HG03442 (cell line): ENCODE data around the gene SRPK2.
"Not testable (repeated sequence)": the region's sequence is repeated elsewhere in the genome, so short reads cannot be mapped to it uniquely, and the experiment has no call there.

Source experiments
- ATAC-seq: cut with Tn5 transposase; IDR thresholded peaks from one replicate; pipeline ENCODE4 v1.9.1; 2021; ENCODE audit warnings: mild to moderate bottlenecking, moderate library complexity; ENCODE audit not compliant: unreplicated experiment

Gene SRPK2

DNA sequence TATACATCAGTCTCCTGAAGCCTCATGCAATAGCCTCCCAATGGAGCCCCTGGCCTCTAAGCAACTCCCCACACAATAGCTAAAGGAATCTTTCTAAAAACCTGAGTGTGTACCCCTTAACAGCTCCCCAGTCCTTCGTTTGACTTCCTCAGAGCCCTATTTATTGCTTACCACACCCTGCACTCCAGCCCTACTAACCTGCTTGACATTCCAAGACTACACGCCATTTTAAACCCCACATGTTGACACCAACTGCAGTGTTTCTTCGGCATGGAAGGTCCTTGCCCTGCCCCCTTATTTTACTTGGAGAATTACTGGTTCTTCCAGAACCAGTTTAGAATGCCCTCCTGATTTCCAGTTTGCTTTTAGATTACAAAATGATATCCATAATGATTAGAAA is 10.8 kb downstream of the SRPK2 start:
- ATAC-seq, result no peak

GRCh38 chr7:105376908-105377533 is 11.7 kb downstream of the SRPK2 start:
- no peak for ATAC-seq

- no peak for ATAC-seq
These were observed 18.8 kb downstream of the SRPK2 start for GRCh38 chr7:105369944-105370343.

DNA sequence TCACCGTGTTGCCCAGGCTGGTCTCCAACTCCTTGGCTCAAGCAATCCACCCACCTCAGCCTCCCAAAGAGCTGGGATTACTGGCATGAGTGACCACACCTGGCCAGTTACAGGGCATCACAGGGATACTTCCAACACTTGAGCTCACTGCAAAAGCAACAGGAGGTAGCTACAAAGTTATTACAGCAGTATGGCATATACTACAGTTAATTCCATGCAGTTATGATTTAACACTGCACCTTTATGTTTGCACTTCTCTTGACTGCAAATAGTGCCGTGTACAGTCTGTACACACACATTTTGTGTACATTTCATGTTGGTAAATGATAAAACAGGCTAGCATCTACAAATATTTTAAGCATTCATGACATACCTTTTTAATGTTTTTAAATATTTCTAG is 21.3 kb downstream of the SRPK2 start:
- no peak for ATAC-seq

- ATAC-seq, result no peak
These were observed 22.9 kb downstream of the SRPK2 start for GRCh38 chr7:105365541-105366534.

- no peak for ATAC-seq
These were observed 24.0 kb downstream of the SRPK2 start for GRCh38 chr7:105364684-105365083.

- ATAC-seq, result not testable (repeated sequence)
These were observed 25.1 kb downstream of the SRPK2 start for GRCh38 chr7:105363657-105364056.

DNA sequence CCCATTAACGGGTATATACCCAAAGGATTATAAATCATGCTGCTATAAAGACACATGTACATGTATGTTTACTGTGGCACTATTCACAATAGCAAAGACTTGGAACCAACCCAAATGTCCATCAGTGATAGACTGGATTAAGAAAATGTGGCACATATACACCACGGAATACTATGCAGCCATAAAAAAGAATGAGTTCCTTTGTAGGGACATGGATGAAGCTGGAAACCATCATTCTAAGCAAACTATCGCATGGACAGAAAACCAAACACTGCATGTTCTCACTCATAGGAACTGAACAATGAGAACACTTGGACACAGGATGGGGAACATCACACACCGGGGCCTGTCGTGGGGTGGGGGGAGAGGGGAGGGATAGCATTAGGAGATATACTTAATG is 26.0 kb downstream of the SRPK2 start:
- not testable (repeated sequence) for ATAC-seq

DNA sequence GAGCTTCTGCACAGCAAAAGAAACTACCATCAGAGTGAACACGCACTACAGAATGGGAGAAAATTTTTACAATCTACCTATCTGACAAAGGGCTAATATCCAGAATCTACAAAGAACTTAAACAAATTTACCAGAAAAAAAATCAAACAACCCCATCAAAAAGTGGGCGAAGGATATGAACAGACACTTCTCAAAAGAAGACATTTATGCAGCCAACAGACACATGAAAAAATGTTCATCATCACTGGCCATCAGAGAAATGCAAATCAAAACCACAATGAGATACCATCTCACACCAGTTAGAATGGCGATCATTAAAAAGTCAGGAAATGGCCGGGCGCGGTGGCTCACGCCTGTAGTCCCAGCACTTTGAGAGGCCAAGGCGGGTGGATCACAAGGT is 26.7 kb downstream of the SRPK2 start:
- not testable (repeated sequence) for ATAC-seq

DNA sequence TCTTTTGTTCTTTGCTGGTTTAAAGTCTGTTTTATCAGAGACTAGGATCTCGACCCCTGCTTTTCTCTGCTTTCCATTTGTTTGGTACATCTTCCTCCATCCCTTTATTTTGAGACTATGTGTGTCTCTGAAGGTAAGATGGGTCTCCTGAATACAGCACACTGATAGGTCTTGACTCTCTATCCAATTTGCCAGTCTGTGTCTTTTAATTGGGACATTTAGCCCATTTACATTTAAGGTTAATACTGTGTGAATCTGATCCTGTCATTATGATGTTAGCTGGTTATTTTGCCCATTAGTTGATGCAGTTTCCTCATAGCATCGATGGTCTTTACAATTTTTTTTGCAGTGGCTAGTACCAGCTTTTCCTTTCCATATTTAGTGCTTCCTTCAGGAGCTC is 28.6 kb downstream of the SRPK2 start:
- ATAC-seq, result not testable (repeated sequence)

GRCh38 chr7:105355701-105356100 is 33.0 kb downstream of the SRPK2 start:
- no peak for ATAC-seq

DNA sequence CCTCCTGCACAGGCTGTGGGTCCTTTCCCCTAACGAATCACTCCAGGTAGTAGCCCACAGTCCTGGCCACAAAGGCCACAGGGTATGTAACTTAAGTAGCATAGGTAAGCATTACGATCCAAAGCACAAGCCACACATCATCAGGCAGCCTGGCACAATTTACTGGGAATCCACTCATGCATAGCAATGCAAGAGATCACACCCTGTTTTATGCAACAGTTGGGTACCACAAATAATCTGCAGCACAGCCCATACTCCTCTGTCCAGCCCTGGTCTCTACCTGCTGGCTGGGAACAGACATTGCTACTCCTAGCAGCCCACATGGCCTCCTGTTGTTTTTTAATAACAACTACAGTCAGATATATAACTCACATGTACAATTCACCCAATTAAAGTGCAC is 34.3 kb downstream of the SRPK2 start:
- ATAC-seq, result no peak

GRCh38 chr7:105353752-105354328 is 34.9 kb downstream of the SRPK2 start:
- no peak for ATAC-seq

GRCh38 chr7:105352901-105353668 is 35.6 kb downstream of the SRPK2 start:
- ATAC-seq, result no peak

DNA sequence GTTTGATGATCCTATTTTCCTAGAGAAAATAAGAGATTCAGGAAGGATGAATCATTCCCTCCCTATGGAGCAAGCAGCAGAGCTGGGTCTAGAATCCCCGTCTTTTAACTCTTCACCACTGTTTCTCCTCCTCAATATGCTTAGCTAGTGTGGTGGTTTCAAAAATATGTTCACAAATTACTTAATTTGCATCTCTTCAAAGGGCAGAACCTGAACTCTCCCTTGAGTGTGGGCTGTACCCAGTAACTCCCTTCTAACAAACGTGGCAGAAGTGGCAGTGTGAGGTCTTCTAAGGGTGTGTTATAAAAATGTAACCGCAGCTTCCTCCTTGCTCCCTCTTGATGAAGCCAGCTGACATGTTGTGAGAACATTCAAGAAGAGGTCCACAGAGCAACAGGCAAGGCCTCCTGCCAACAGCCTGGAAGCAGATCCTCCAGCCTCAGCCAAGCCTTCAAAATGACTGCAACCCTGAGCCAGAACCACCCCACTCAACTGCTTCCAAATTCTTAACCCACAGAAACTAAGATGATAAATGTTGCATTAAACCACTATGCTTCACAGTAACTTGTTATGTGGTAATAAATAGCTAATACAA is 36.6 kb downstream of the SRPK2 start:
- peak; percentile 90 for ATAC-seq

GRCh38 chr7:105350906-105351305 is 37.8 kb downstream of the SRPK2 start:
- ATAC-seq, result no peak

GRCh38 chr7:105348177-105348576 is 40.5 kb downstream of the SRPK2 start:
- not testable (repeated sequence) for ATAC-seq

GRCh38 chr7:105346593-105347322 is 42.0 kb downstream of the SRPK2 start:
- no peak for ATAC-seq

DNA sequence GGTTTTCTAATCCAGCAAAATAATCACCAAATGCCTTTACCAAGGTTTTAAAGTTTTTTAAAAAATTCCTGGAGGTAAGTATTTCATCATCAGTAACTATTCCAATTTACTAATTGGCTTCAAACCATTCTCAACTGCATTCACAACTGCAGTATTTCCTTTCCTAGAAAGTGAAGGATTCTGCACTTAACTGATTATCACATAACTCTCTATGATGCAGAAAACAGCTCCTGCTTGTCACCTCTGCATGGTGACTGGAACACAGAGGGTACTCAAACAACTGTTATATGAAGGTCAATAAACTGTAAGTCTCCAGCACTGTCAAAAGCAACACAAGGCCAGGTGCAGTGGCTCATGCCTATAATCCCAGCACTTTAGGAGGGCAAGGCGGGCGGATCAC is 42.6 kb downstream of the SRPK2 start:
- no peak for ATAC-seq

DNA sequence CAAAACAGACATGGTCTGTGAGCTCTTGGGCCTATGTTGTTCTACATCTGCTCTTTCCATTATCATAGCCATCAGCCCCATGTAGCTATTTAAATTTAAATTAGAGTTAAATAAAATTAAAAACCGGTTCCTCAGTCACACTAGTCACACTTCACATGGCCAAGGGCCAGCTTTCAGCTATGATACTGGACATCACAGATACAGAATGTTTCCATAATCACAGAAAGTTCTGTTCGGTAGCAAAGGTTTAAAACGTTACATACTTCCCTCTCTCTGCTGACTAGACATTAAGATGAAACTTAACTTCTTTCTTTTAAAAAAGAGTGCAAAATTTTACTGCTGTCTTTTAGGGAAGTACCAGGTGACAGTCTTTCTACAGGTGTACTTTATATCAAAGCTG is 43.0 kb downstream of the SRPK2 start:
- no peak for ATAC-seq
